GM15510 (cell line): ENCODE results near the gene UBE2I.

Source experiments
- POLR2A ChIP-seq: IDR thresholded peaks from 3 replicates; pipeline ENCODE4 v1.6.1; 2011; ENCODE audit warnings: borderline replicate concordance; ENCODE audit not compliant: insufficient read length; ENCODE audit errors: extremely low read depth

The UBE2I gene

GRCh38 chr16:1308977-1309885, at the start of gene UBE2I:
Gene UBE2I, plus strand, starts transcription at chr16:1309636. Its CDS starts 4,395 bp downstream, at chr16:1314031.
- TF ChIP-seq POLR2A = peak; percentile 80

GRCh38 chr16:1259760-1260068, 49.7 kb upstream of the UBE2I start:
- no peak for TF ChIP-seq POLR2A

GRCh38 chr16:1260101-1260680, 49.2 kb upstream of the UBE2I start:
- TF ChIP-seq POLR2A = no peak

- no peak for TF ChIP-seq POLR2A
Observed at GRCh38 chr16:1261131-1261892, 48.1 kb upstream of the UBE2I start.

- no peak for TF ChIP-seq POLR2A
Observed at GRCh38 chr16:1262210-1262845, 47.1 kb upstream of the UBE2I start.

GRCh38 chr16:1262846-1263221, 46.6 kb upstream of the UBE2I start:
- TF ChIP-seq POLR2A = no peak

GRCh38 chr16:1263591-1264344, 45.7 kb upstream of the UBE2I start:
- TF ChIP-seq POLR2A = no peak

- TF ChIP-seq POLR2A = no peak
Observed at GRCh38 chr16:1264345-1265089, 44.9 kb upstream of the UBE2I start.

- no peak for TF ChIP-seq POLR2A
Observed at GRCh38 chr16:1265090-1265630, 44.3 kb upstream of the UBE2I start.

GRCh38 chr16:1265826-1266225, 43.6 kb upstream of the UBE2I start:
- TF ChIP-seq POLR2A = no peak

- no peak for TF ChIP-seq POLR2A
Observed at GRCh38 chr16:1271380-1271723, 38.1 kb upstream of the UBE2I start.

GRCh38 chr16:1272453-1273198, 36.8 kb upstream of the UBE2I start:
- TF ChIP-seq POLR2A = no peak

GRCh38 chr16:1273816-1274215, 35.6 kb upstream of the UBE2I start:
- no peak for TF ChIP-seq POLR2A

GRCh38 chr16:1274767-1275166, 34.7 kb upstream of the UBE2I start:
- TF ChIP-seq POLR2A = no peak
